D721Med (cell line): ENCODE results near the gene DLX3.

Source experiments
- DNase-seq: peaks from one replicate; pipeline ENCODE4 v3.0.0; 2011; ENCODE audit warnings: low spot score; ENCODE audit not compliant: insufficient read length
- FAIRE-seq: peaks from 2 replicates; lab custom pipeline; 2011; peaks lifted over from hg19 to GRCh38; lab: Jason Lieb, UNC
- CTCF ChIP-seq: IDR thresholded peaks from 2 replicates; pipeline ENCODE4 v1.5.1; 2012; ENCODE audit warnings: mild to moderate bottlenecking, control low read depth; ENCODE audit not compliant: insufficient read depth; ENCODE audit errors: missing control alignments

DLX3 gene

DNA sequence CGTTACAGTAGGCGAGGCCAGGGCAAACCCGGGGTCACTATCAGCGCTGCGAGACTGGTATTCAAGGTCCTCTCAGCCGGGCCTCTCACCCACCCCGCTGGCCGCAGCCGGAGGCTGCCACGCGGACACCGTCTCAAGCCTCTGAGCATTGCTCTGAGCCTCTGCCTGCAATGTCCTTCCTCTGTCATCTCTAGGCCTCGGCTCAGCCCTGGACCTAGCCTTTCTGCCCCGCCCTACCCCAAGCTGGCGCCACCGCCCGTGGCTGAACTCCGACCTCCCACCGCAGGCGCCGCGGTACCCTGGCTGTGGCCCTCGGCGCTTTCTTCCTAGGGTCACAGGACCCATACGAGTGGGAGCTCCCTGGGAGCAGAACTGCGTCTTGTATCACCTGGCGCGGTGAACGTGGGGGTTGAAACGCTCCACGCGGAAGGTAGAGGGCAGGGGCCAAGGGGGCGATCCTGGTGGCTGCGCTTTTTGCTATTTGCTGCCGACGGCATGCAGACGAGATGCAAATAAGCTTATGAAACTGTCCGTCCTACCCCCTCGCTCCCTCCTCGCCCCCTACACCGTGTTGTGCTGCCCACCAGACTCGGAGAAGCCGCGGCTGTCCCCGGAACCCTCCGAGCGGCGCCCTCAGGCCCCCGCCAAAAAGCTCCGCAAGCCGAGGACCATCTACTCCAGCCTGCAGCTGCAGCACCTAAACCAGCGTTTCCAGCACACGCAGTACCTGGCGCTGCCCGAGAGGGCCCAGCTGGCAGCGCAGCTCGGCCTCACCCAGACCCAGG is 22.3 kb downstream of the DLX3 start:
- no peak for TF ChIP-seq CTCF
- FAIRE-seq (no peak), DNase-seq (no peak)

- FAIRE-seq (no peak), DNase-seq (no peak)
- no peak for TF ChIP-seq CTCF
Measured at GRCh38 chr17:49971848-49972485, 23.1 kb downstream of the DLX3 start.

DNA sequence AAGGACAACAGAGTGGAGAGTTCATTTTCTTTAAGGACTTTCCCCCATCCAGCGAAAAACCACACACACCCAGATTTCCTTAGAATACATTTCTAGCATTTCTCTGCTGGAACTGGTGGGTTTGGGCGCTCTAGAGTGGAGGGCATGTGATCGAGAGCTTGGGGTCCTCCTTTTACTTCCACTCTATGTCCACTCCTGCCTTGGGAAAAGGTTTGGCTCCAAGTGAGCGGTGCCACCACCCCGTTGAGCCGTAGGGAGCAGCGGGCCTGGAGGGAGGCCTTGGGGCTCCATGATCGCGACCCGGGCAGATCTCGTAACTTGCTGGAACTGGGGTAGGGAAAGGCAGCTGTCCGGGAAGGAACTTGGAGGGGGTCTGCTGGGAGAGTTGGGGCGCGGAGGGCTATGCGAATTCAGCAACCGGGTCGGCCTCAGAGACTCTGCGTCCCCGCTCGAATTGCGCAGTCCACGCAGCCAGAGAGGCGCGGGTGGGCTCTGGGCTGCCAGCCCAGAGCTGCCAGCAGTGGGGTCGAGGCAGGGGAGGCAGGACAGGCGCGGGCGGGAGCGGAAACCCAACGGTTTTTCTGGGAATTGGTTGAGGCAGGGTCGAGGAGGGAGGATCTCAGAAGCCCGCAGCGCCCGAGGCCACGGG is 23.7 kb downstream of the DLX3 start:
- no peak for TF ChIP-seq CTCF
- FAIRE-seq (no peak), DNase-seq (no peak)

- no peak for FAIRE-seq
- no peak for DNase-seq
- TF ChIP-seq CTCF: no peak
Measured at GRCh38 chr17:49970498-49970897, 24.5 kb downstream of the DLX3 start.

DNA sequence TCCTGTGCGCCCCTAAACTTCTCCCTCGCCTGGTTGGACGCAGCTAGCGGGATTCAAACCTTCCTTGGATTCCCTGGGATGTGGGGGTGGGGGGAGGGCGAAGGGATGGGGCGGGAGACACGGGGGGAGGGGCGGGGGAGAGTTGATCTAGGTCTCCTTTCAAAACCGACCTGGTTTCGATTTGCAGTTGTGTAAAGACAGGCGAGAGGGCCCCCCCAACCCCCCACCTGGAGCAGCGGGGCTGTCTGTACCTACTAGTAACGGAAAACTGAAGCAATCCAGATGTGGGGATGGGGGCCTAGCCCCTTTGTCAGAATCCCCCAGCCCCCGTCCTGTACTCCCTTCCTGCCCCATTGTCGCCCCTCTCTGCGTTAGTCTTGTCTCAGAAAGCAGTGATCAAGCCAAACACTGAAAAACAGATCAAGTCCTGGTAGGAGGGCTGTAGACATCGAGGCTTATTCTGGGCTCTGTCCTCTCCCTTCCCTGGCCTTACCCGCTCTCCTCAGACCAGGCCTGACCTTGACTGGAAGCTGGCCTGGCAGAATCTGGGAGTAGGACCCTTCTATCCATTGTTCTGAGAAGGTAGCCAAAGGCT is 25.1 kb downstream of the DLX3 start:
- TF ChIP-seq CTCF: no peak
- DNase-seq (no peak), FAIRE-seq (no peak)

DNA sequence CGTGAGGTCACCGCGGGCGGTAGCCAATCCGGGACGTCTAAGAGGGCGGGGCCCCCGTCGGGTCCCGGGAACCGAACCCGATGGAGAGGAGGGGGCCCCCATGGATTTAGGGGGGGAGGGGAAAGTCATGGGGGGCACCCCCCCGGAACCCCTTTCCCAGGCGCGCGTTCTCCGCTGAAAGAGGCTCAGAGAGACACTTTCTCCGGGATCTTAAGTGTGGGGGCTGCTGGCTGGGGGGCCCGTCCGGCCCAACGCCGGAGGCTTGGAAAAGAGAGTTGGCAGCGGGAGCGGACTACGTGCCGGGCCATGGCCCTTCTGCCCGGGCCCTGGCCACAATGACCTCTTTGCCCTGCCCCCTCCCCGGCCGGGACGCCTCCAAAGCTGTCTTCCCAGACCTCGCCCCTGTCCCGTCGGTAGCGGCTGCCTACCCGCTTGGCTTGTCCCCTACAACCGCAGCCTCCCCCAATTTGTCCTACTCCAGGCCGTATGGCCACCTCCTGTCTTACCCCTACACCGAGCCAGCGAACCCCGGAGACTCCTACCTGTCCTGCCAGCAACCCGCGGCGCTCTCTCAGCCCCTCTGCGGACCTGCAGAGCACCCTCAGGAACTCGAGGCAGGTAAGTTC is 25.8 kb downstream of the DLX3 start, which contains the start of gene DLX4:
TSS of gene DLX4 (plus strand) at position 57 of the 626 bp plus-strand sequence. CDS start at position 336, 279 bp downstream.
- no peak for TF ChIP-seq CTCF
- FAIRE-seq (no peak), DNase-seq (peak; percentile 99)
